ENCODE data around the gene GEN1.

Gene GEN1

GRCh38 chr2:17749753-17750438 is 4.0 kb upstream of the GEN1 start:
- no peak for FAIRE-seq
- no peak for DNase-seq (ENCODE audit: extremely low spot score, insufficient read length, low read depth)

GRCh38 chr2:17752246-17752645 is 1.7 kb upstream of the GEN1 start:
- no peak for DNase-seq (ENCODE audit: extremely low spot score, insufficient read length, low read depth)
- peak; percentile 80 for FAIRE-seq

GRCh38 chr2:17752892-17753802 is 791 bp upstream of the GEN1 start:
- FAIRE-seq (peak; percentile 47), DNase-seq (ENCODE audit: extremely low spot score, insufficient read length, low read depth) (no peak)

- FAIRE-seq: peak; percentile 56
Measured at GRCh38 chr2:17754773-17755425, 961 bp downstream of the GEN1 start.

GRCh38 chr2:17756668-17757067 is 2.7 kb downstream of the GEN1 start:
- FAIRE-seq (no peak), DNase-seq (ENCODE audit: extremely low spot score, insufficient read length, low read depth) (no peak)

More at GRCh38 chr2:17754773-17755425, 961 bp downstream of the GEN1 start:
- no peak for DNase-seq (ENCODE audit: extremely low spot score, insufficient read length, low read depth)

GRCh38 chr2:17757321-17757720 is 3.4 kb downstream of the GEN1 start:
- no peak for DNase-seq (ENCODE audit: extremely low spot score, insufficient read length, low read depth)
- peak; percentile 39 for FAIRE-seq

GRCh38 chr2:17758118-17758517 is 4.2 kb downstream of the GEN1 start:
- no peak for DNase-seq (ENCODE audit: extremely low spot score, insufficient read length, low read depth)
- no peak for FAIRE-seq

GRCh38 chr2:17759805-17760204 is 5.9 kb downstream of the GEN1 start:
- DNase-seq (ENCODE audit: extremely low spot score, insufficient read length, low read depth) (no peak), FAIRE-seq (no peak)

- no peak for FAIRE-seq
Measured at GRCh38 chr2:17762451-17762850, 8.5 kb downstream of the GEN1 start.

DNA sequence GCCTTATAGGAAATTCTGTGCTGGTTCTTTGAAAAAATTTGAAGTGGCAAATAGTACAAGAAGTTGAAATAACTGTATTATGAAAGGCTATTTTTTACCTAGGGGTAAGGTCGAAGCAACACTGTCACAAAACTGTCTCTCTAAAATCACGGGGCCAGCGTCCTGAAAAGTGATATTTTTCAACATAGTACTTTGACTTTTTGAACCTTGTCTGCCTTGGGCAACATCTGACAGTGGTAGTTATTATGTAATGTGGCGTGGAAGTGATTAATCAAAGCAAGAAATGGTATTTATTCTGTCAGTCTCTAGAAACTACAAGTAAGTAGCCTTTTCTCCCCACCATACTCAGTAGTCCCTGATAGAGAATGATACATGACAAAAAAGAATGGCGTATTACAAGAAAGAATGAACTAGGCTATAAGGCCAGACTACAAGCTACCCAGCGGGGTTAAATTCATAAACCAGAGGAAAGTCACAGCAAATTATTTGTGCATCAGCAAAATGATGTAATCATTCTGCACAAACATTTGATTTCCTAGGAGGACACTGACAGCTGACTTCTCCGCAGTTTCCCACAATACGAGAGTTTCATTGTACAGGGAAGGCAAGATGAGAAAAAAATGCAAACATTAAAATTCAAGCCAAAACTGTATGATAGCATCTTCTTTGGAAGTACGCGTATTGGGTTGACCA is 9.8 kb downstream of the GEN1 start:
- FAIRE-seq: no peak
- no peak for DNase-seq (ENCODE audit: extremely low spot score, insufficient read length, low read depth)

More at GRCh38 chr2:17762451-17762850, 8.5 kb downstream of the GEN1 start:
- no peak for DNase-seq (ENCODE audit: extremely low spot score, insufficient read length, low read depth)

DNA sequence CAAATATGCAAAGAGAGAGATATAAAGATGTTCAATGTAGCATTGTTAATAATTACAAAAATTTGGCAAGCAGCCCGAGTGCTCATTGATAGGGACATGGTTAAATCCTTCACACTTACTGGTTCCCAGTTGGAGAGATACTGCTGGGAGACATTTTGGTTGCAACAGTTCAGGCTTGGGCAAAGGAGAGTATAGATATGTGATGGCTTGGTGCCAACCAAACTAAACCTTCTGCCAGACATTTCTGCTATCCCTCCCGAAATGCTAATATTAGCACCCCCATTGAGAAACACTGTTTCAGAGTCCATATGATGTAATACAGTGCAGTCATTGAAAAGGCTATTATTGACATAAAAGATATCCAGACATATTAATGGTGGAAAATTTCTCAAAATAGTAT is 11.5 kb downstream of the GEN1 start:
- DNase-seq (ENCODE audit: extremely low spot score, insufficient read length, low read depth): no peak
- FAIRE-seq: no peak

DNA sequence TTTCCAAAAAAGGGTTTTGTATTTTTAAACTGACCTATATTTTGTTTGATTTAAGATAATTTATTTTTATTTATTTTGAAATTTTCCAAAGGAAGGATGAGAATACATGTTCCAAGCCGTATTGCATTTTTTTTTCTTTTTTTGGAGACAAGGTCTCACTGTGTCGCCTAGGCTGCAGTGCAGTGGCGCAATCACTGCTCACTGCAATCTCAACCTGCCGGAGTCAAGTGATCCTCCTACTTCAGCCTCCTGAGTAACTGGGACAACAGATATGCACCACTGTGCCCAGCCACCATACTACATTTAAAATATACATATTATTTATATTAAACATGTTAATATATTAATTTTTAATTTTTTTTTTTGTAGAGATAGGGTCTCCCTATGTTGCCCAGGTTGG is 15.0 kb downstream of the GEN1 start:
- DNase-seq (ENCODE audit: extremely low spot score, insufficient read length, low read depth): no peak
- no peak for FAIRE-seq

- DNase-seq (ENCODE audit: extremely low spot score, insufficient read length, low read depth): no peak
- FAIRE-seq: no peak
Measured at GRCh38 chr2:17771956-17772355, 18.0 kb downstream of the GEN1 start.

DNA sequence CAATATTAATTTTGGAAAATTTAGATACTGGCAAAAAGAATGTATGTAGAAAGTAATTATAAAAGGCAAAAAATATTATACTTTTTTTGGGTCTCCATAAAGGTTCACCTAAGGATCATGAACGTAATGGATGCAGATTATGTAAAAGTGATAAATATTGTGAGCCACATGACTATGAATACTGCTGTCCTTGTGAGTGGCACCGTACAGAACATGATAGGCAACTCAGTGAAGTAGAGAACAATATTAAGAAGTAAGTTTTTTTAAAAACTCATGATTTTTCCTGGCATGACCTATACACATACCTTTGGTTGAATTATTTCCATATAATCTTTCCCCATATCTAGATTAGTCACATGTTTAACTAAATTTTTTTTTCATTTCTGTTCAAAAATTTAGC is 18.6 kb downstream of the GEN1 start:
- no peak for DNase-seq (ENCODE audit: extremely low spot score, insufficient read length, low read depth)
- no peak for FAIRE-seq

DNA sequence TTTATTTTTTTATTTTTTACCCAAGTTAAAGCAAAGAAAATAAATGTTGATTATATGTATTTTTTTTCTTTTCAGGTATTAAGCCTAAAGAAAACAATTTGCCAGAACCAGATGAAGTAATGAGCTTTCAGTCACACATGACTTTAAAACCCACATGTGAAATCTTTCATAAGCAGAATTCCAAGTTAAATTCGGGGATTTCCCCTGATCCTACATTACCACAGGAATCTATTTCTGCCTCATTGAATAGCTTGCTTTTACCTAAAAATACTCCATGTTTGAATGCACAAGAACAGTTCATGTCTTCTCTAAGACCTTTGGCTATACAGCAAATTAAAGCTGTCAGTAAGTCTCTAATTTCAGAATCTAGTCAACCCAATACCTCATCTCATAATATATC is 26.6 kb downstream of the GEN1 start:
- DNase-seq (ENCODE audit: extremely low spot score, insufficient read length, low read depth): no peak
- FAIRE-seq: no peak

DNA sequence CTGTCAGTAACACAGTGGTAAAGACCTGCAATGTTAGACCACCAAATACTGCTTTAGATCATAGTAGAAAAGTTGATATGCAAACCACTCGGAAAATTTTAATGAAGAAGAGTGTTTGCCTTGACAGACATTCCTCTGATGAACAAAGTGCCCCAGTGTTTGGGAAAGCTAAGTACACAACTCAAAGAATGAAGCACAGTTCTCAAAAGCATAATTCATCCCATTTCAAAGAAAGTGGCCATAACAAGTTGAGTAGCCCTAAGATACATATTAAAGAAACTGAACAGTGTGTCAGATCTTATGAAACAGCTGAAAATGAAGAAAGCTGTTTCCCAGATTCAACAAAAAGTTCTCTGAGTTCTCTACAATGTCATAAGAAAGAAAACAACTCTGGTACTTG is 27.5 kb downstream of the GEN1 start:
- FAIRE-seq (no peak), DNase-seq (ENCODE audit: extremely low spot score, insufficient read length, low read depth) (no peak)

DNA sequence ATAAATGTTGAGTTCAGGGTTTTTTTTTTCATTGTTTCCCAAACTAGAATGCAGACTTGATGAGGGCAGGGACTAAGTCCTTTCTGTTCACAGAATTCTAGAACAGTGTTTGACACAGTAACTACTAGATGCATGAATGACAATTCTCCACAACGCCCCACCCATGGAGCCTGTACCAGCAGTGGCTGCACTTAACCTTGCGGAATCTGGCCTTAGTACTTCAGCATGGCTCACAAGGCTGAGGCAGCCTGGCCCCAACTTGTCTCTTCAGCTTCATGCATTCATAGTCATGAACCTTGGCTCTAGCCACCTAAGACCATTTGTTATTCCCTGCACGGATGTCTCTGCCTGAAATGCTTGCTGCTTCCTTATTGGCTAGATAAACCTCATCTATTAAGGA is 32.8 kb downstream of the GEN1 start:
- FAIRE-seq (no peak), DNase-seq (ENCODE audit: extremely low spot score, insufficient read length, low read depth) (no peak)

GRCh38 chr2:17788773-17789172 is 34.8 kb downstream of the GEN1 start:
- FAIRE-seq: no peak
- DNase-seq (ENCODE audit: extremely low spot score, insufficient read length, low read depth): no peak

- DNase-seq (ENCODE audit: extremely low spot score, insufficient read length, low read depth): no peak
- no peak for FAIRE-seq
Measured at GRCh38 chr2:17790536-17790935, 36.6 kb downstream of the GEN1 start.

- no peak for FAIRE-seq
Measured at GRCh38 chr2:17791121-17791816, 37.3 kb downstream of the GEN1 start.

More at GRCh38 chr2:17791121-17791816, 37.3 kb downstream of the GEN1 start:
- DNase-seq (ENCODE audit: extremely low spot score, insufficient read length, low read depth): no peak

Measured in GM18507 (cell line).